GM21737 (cell line): ENCODE measurements around the gene CYGB.
"Not testable (repeated sequence)": the region's sequence is repeated elsewhere in the genome, so short reads cannot be mapped to it uniquely, and the experiment has no call there.

ENCODE experiments used
- ATAC-seq: cut with Tn5 transposase; IDR thresholded peaks from one replicate; pipeline ENCODE4 v1.9.1; 2021; ENCODE audit warnings: mild to moderate bottlenecking, moderate library complexity; ENCODE audit not compliant: unreplicated experiment

CYGB gene

DNA sequence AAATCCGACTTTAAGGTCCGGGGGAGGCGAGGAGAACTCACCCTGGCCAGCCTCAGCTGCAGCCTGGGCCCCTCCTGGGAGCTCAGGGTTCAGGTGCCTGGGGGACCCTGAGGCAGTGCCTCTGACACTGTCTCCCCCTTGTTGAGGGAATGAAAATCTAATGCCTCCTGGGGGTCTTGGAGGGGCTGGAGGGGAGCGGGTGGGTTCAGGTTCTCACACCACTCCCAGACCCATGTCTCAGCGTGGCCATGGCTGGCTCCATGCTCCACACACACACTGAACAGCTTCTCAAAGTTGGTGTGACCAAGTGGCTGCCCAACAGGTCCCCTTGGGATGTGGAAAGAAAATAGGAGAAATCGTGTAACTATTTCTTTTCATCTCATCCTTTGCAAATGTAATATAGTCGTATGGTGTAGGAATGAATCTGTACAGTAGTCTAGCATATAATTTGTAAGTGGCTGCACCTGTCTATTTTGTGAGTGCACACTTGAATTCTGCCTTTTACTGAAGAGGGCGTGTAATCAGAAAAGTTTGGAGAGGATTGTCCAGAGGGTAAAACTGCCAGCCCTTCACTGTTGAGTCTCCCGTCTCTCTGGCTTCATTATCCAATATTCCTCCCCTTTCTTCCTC, 1.5 kb upstream of the CYGB start:
- no peak for ATAC-seq

DNA sequence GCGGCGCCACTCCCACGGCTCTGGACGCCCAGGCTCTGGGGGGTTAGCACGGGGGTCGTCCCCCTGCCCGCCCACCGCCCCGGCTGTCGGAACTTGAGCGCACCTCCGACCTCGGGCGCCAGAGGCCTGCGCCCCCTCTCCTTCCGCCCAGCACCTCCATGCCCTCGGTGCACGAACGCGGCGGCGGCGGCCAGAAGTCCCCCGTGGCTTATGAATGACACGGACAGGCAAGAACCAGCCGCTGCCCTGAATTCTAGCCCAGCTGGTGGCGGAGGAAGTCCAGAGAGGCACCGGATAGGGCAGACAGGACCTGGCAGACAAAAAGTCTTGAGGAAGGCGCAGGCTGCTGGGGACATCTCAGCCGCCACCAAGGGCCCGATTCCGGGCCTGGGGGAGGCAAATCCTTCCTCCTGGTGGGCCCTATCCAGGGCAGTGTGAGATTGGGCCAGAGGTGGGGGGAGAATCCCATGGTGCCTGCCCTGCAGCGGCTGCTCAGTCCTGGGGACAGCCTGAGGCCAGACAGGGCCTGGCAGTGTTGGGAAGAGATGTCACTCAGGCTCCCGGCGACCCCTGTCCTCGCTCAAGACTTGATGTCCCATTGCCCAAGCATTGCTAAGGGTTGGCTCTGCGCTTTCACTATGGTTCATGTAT, 897 bp upstream of the CYGB start:
- ATAC-seq: no peak

DNA sequence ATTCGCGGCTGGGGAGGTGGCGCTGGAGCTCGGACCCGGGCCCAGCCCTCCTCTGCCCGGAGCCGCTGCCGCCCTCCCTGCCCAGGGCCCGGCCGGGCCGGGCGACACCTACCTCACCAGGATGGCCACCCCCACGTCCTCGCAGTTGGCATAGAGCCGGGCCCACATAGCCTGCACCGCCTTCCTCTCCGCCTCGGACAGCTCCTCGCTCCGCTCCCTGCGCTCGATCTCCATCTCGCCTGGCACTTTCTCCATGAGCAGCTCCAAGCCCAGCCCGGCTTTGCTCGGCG, 276 bp downstream of the CYGB start:
- no peak for ATAC-seq

DNA sequence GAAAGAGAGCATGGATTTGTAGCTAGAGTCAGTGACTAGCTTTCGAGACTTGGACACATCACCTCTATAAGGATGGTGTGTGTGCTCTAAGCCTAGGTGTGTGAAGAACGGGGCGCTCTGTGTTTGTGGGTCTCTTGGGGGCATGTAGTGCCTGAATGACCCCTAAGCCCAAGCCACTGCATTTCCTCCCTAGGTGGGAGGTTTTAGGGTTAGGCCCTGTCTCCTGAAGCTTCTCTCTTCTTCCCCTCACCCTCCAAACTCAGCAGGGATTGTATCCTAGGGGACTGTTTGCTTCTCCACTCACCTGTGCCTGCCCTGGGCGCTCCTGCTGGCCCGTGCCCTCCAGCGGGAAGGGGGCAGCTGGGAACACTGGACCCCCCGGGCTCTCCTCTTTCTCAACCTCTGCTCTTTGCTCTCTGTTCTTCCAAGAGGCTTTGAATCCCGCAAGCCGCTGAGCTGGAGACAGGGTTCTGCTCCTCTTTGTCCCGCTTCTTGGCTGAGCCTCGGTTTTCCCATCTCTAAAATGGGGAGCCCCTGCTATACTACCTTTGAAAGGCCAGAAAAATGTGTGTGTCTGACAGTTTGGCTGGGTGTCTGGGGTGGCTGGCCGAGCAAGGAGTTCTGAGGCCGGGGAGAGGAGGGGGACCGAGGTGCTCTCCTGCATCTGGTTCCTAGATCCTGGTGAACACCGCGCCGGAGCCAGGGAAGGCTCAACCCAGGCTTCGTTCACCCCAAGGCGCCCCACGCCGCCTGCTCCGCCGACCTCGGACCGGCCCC, 810 bp downstream of the CYGB start:
- no peak for ATAC-seq

DNA sequence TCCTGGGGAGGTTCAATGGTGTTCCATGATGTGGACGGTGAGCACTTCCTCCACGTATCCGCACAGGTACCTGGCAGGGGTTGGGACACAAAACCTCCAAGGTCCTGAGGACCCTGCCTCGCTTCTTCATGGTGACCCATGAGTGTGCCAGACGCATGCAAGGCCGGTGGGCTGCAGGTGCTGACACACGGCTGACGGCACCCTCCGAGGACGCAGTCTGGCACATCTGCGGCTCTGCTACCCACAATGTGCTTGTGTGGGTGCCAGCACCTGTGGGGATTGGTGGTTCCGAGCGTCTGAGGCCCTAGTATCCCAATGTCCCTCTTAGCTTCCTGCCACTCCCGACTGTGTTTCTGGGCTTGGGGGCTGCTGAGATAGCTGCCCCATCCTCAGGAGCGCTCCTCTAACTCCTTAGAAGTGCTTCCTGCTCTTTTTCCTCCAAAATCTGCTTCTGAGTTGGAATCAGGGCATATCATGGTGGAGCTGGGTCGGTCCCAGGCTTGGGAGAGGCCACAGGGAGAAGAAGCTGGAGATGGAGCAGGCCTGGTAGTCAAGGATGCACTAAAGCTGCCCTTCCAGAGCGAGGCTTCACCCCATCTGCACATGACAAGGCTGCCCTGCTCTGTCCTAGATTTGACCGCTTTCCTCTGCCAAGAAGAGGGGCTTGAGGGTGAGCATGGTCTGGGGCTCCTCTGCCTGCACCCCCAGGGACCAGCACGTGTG, 1.6 kb downstream of the CYGB start:
- ATAC-seq: no peak

DNA sequence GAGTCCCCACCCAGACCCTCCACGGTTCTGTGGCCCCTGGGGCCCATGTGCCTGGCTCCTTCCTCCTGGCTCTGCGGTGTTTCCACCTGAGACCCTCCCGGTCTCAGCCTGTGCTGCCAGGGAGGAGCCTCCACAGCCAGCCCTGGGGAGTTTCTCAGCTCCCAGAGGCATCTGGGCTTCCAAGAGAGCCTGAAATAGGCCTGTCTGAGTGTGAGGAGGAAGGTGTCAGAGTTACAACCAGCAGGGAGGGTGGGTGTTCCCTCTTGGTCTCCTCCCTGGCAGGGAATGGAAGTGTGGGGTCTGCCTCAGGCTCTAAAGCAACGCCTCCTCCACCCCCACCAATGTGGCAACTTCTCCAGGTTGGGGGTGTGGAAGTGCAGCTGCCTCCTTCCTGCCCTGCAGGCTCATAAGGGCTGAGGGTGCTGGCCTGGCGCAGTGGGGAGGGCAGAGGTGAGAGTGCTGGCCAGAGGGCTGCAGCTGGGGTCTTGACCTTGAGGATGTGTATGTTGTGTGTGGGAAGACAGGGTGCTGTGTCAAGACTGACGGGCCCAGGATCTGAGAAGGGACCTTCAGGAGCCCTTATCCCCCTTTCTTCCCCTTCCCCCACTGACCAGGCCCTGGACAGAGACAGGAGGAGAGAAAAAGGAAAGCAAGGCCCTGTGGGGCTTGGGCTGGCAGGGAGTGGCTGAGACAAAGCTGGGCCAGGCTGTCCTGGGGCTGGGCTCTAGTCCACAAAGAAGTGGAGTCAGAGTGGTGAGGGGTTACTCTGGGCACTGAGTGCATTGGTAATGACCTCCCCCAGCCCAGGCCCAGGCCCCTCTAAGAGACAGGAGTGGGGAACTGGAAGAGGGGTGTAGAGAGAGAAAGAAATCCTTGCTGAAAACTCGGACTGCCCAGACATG, 2.4 kb downstream of the CYGB start:
- no peak for ATAC-seq

DNA sequence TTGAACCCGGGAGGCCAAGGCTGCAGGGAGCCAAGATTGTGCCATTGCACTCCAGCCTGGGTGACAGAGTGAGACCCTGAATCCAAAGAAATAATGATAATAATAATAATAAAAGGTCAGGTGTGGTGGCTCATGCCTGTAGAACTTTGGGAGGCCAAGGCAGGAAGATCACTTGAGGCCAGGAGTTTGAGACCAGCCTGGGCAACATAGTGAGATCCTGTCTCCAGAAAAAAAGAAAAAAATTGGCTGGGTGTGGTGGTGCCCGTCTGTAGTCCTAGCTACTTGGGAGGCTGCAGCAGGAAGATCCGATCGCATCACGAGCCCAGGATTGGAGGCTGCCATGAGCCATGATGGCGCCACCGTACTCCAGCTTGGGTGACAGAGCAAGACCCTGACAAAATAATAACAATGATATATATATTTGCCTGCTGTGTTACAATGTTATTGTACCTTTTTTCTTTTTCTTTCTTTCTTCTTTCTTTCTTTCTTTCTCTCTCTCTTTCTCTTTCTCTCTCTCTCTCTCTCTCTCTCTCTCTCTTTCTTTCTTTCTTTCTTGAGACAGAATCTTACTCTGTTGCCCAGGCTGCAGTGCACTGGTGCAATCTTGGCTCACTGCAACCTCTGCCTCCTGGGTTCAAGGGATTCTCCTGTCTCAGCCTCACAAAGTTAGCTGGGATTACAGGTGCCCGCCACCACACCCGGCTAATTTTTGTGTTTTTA, 3.7 kb downstream of the CYGB start:
- ATAC-seq: not testable (repeated sequence)

DNA sequence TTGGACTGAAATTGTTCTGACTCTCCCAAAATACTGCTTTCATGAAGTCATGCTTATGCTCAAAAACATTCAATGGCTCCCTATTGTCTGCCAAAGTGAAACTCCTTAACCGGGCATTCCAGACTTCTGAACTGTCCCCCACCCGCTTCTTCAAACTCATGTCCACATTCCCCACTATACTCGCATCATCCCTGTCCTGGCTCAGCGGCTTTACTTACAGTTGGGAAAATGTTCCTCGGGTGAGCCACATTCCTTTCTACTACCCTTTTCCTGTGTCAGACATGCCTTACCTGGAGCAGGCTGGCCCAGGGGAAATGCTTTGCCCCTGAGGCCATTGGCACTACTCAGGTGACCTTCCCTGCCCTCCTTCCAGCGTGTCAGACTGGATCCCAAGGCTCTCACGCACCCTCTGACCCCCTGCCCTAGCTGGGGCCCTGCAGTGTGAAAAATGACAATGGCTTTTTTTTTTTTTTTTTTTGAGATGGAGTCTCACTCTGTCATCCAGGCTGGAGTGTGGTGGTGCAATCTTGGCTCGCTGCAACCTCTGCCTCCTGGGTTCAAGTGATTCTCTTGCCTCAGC, 5.3 kb downstream of the CYGB start:
- no peak for ATAC-seq

DNA sequence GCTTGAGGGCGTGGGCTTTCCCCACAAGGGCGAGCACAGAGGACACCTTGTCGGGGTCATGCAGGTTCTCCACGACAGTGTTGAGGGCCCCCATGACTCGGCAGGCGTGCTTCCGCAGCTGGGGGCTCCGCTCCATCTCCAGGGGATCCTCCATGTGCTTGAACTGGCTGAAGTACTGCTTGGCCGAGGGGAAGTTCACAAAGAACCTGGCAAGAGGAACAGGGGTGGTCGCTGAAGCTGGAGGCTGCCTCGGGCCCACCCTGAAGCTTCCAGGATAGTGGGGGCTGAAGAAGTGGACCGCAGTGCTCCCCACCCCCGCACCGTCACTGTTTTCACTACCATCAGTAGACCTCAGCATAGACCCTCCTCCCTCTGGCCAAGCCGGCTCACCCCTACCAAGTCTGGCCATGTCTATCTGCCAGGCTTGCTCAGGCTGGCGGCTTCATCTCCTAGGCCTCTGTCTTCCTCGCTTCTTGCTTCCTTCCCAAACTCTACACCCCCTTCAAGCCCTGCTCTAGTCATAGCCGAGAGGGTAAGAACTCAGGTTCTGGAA, 5.9 kb downstream of the CYGB start:
- no peak for ATAC-seq

DNA sequence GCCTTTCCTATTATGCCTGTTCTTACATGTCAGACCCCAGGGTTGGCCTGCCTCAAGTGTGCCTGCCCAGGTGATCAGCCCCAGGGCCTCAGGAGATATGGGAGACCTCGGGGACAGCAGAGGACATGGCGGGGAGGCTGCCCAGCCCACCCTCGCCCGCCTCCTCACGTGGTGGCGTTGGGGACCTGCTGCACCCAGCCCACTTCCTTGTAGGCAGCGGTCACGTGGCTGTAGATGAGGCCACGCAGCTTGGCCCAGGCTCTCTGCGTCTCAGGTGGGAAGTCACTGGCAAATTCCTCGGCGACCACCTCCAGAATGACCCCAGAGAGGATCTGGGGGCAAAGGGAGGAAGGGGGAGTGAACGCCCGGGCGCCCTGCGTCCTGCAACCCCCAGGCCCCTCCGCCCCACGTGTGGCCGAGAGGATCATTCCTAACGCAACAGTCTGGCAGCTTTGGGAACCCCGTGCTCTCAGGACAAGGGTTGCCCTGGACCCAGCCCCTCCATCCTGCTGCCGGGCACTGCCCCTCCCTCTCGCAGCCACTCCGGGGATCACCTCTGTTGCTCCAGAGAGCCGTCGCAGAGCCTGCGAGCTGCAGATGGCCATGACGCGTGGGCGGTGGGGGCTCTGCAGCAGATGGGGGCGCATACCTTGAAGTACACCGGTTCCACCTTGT, 6.6 kb downstream of the CYGB start:
- ATAC-seq: no peak

DNA sequence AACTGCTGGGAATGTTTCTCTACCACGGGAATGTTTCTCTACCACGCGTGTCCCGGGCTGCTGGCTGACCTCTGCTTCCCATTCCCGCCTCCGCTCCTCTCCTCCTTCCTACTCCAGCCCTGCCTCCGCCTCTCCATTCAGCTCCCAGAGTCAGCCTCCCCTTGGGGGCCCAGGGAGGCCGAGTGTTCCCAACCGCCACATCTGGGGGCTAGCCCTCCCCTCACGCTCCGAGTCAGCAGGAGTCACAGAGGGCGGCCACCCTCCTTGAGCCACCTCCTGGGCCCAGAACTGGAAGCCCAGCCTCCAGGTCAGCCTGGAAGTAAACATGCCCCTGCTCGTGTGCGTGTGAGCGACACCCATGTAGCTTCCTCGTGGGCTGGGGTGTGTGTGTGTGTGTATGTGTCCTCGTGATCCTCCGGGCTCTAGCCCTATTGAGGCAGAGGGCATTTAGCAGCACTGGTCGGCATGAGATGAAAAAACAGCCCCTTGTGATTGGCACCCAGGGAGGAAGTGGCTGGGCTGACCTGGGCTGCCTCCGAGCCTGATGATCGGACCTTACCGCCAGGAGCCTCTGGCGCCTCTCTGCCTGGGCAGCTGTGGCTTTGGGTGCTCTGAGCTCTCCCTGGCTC, 7.3 kb downstream of the CYGB start:
- ATAC-seq: no peak

DNA sequence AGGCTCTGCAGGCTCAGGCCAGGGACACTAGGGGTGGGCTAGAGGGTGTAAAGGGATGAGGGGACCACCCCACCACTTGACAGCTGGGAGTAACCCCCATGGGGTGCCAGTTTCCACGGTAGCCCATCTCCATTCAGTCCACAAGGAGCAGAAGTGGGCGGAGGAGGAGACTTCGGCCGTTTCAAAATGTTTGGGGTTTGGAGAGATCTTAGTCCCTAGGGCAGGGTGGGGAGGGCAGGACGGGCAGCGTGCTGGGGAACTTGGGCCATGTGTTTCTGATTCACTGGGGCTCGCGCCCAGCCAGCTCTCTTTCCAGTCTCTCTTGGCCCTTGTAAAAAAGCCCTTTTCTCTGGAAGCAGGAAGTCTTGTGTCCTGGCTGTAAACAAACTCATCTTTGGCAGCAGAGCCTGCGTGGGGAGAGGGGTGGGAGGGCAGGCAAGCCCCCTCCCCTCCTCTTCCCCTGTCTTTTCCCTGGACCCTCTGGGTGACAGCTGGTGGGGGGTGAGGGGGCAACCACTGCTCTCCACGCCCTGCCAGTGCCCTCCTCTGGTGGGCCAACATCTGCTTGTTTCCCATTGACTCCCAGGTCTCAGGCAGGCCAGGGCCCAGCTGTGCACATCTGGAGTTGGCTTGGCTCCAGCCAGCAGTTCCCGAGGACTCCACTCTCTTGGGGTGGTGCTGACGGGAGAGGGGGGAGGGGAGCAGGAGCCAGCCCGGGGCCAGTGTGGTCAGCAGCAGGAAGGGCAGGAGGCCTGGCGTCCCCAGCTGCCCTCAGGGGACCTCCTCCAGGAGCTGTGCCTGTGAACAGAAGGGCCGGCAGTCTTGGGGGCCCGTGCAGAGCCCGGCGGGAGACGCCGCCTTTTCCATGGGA, 8.1 kb downstream of the CYGB start:
- no peak for ATAC-seq

DNA sequence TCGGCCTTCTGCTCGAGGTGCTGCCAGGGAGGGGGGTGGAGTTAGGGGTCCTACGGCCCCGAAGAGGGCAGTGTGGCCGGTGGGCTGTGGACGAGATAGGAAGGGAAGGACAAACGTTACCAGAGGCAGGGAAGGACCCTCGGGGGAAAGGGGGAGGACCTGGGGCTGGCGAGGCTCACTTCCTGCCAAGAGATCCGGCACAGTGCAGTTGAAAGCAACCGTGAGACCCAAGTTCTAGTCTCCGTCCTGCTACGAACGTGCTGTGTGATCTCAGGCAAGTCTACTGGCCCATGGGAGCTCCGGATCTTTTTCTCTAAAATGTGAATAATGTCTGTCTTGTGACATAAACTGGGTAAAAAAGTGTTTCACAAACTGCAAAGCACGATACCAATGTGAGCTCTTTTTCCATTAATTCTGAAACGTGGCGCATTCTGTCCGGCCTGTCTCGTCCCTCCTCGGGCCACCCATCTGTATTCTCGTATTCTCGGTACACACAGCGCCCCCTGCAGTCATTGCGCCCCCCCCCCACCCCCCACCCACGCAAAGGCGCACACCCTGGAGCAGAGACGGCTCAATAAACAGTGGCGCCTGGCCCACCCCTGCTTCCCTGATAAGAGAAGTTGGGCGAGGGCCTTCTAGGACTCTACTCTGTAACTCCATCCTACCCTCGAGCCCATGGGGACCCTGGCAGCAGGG, 8.8 kb downstream of the CYGB start:
- no peak for ATAC-seq

DNA sequence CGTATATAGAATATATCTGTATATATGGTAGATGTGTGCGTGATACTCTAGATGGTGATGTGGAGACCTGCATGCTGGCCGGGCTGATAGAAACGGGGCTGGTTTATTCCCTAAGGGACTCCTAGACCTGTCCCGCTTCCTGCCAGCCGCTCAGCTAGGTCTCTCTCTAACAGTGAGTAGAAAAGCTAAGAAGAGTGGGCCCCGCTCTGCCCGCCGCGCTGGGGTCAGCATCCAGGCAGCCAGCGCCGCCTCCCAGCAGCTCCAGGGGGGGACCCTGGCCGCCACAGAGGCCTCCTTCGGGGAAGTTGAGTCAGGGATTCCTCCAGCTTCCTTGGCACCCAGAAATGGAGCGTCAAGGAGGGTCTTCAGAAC, 9.4 kb downstream of the CYGB start:
- peak; percentile 38 for ATAC-seq

DNA sequence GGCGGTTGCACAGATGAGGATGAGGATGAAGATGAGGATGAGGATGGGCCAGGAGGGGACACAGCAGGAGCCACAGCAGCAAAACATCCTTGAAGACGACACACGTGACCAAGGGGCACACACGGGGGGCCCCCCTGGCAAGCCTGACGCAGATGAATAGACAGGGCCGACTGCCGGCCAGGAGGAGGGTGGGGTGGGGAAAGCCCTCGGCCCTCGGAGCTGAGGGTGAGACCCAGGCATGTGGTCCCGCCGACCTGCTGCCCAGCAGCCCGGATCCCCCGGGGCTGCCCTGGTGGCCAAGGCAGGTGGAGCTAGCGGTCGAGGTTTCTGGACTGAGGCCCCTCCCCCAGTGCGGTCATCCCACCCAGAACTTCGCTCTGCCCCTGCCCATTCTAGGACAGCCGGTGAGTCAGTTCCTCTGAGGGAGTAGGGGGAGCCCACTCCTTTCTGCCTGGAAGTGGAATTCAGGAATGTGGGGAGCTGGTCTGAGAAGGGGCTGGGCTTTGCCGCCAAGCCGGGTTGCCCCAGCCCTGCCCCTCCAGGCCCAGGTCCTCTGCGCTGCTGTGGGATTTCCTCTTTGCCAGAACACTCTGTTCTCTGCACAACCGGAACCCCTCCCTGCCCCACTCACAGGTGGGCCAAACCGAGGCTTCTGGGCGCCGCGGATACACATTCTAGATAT, 9.9 kb downstream of the CYGB start:
- ATAC-seq: peak; percentile 43

DNA sequence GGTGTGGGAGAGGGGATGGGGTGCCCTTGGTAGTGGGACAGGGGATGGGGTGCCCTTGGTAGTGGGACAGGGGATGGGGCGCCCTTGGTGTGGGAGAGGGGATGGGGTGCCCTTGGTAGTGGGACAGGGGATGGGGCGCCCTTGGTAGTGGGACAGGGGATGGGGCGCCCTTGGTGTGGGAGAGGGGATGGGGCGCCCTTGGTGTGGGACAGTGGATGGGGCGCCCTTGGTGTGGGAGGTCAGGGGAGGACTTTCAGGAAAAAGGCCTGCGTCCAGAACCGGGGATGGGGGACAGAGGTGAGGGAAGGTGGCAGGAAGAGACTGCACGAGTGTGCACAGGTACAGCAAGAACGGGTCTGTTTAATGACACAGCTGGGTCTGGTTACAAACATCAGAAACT, 10.5 kb downstream of the CYGB start:
- ATAC-seq: not testable (repeated sequence)

DNA sequence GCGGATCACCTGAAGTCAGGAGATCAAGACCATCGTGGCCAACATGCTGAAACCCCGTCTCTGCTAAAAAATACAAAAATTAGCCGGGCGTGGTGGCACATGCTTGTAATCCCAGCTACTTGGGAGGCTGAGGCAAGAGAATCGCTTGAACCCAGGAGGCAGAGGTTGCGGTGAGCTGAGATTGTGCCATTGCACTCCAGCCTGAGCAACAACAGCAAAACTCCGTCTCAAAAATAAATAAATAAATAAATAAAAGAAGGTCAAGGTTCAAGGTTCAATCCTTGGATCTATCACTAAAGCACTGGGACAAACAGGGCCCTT, 12.0 kb downstream of the CYGB start:
- not testable (repeated sequence) for ATAC-seq
